Measurements from ENCODE around the gene GVQW3.

The GVQW3 gene

GRCh38 chr11:76361374-76361773 is 19.7 kb upstream of the GVQW3 start:
- Histone ChIP-seq H3K36me3 (ENCODE audit: control insufficient read depth, insufficient read depth, low read length) (no peaks in the 10 kb centered on the region), H3K27ac (ENCODE audit: insufficient read depth, low read depth, low read length, poor library complexity, severe bottlenecking) (no peak overlapping the region), H3K27me3 (ENCODE audit: control insufficient read depth, insufficient read depth, low read length, poor library complexity, severe bottlenecking) (no peaks in the 10 kb centered on the region), H3K4me1 (ENCODE audit: control insufficient read depth, insufficient read depth, low read length) (no peaks in the 10 kb centered on the region), H3K9me3 (ENCODE audit: control insufficient read depth, low read length) (no peaks in the 10 kb centered on the region), H3K4me3 (ENCODE audit: insufficient read depth, low read depth, low read length) (no peak overlapping the region)

- WGBS, 2 experiments = 97 to 100% methylated on average over 2 of the region's 2 CpGs
- no peaks in the 10 kb centered on the region for H3K27me3 ChIP-seq (ENCODE audit: control insufficient read depth, insufficient read depth, low read length, poor library complexity, severe bottlenecking)
- H3K36me3 ChIP-seq (ENCODE audit: control insufficient read depth, insufficient read depth, low read length) = no peaks in the 10 kb centered on the region
- no peak overlapping the region for H3K27ac ChIP-seq (ENCODE audit: insufficient read depth, low read depth, low read length, poor library complexity, severe bottlenecking)
- H3K4me3 ChIP-seq (ENCODE audit: insufficient read depth, low read depth, low read length) = no peak overlapping the region
- no peaks in the 10 kb centered on the region for H3K4me1 ChIP-seq (ENCODE audit: control insufficient read depth, insufficient read depth, low read length)
- no peaks in the 10 kb centered on the region for H3K9me3 ChIP-seq (ENCODE audit: control insufficient read depth, low read length)
Observed at GRCh38 chr11:76361776-76362175, 19.3 kb upstream of the GVQW3 start.

GRCh38 chr11:76362716-76363115 is 18.4 kb upstream of the GVQW3 start:
- H3K9me3 ChIP-seq (ENCODE audit: control insufficient read depth, low read length) = no peaks in the 10 kb centered on the region
- H3K4me3 ChIP-seq (ENCODE audit: insufficient read depth, low read depth, low read length) = no peak overlapping the region
- 93 to 96% methylated on average over 6 to 7 of the region's 7 CpGs for WGBS, 2 experiments
- no peak overlapping the region for H3K27ac ChIP-seq (ENCODE audit: insufficient read depth, low read depth, low read length, poor library complexity, severe bottlenecking)
- no peaks in the 10 kb centered on the region for H3K4me1 ChIP-seq (ENCODE audit: control insufficient read depth, insufficient read depth, low read length)
- H3K27me3 ChIP-seq (ENCODE audit: control insufficient read depth, insufficient read depth, low read length, poor library complexity, severe bottlenecking) = no peaks in the 10 kb centered on the region
- no peaks in the 10 kb centered on the region for H3K36me3 ChIP-seq (ENCODE audit: control insufficient read depth, insufficient read depth, low read length)

GRCh38 chr11:76365038-76365679 is 16.0 kb upstream of the GVQW3 start:
- Histone ChIP-seq H3K9me3 (ENCODE audit: control insufficient read depth, low read length) (no peaks in the 10 kb centered on the region), H3K27me3 (ENCODE audit: control insufficient read depth, insufficient read depth, low read length, poor library complexity, severe bottlenecking) (no peaks in the 10 kb centered on the region), H3K36me3 (ENCODE audit: control insufficient read depth, insufficient read depth, low read length) (no peaks in the 10 kb centered on the region), H3K4me3 (ENCODE audit: insufficient read depth, low read depth, low read length) (no peak overlapping the region), H3K4me1 (ENCODE audit: control insufficient read depth, insufficient read depth, low read length) (no peaks in the 10 kb centered on the region), H3K27ac (ENCODE audit: insufficient read depth, low read depth, low read length, poor library complexity, severe bottlenecking) (no peak overlapping the region)
- 89 to 92% methylated on average over 16 of the region's 16 CpGs for WGBS, 2 experiments

- WGBS, 2 experiments = 92% methylated on average over 1 of the region's 1 CpG; no CpG with 5 or more reads in 1 of the 2 experiments
- Histone ChIP-seq H3K36me3 (ENCODE audit: control insufficient read depth, insufficient read depth, low read length) (no peaks in the 10 kb centered on the region), H3K27me3 (ENCODE audit: control insufficient read depth, insufficient read depth, low read length, poor library complexity, severe bottlenecking) (no peaks in the 10 kb centered on the region), H3K27ac (ENCODE audit: insufficient read depth, low read depth, low read length, poor library complexity, severe bottlenecking) (no peak overlapping the region), H3K4me1 (ENCODE audit: control insufficient read depth, insufficient read depth, low read length) (no peaks in the 10 kb centered on the region), H3K9me3 (ENCODE audit: control insufficient read depth, low read length) (no peaks in the 10 kb centered on the region), H3K4me3 (ENCODE audit: insufficient read depth, low read depth, low read length) (no peak overlapping the region)
Observed at GRCh38 chr11:76368490-76368889, 12.6 kb upstream of the GVQW3 start.

- H3K4me1 ChIP-seq (ENCODE audit: control insufficient read depth, insufficient read depth, low read length) = no peaks in the 10 kb centered on the region
- no peaks in the 10 kb centered on the region for H3K27me3 ChIP-seq (ENCODE audit: control insufficient read depth, insufficient read depth, low read length, poor library complexity, severe bottlenecking)
- no peak overlapping the region for H3K4me3 ChIP-seq (ENCODE audit: insufficient read depth, low read depth, low read length)
- no peaks in the 10 kb centered on the region for H3K9me3 ChIP-seq (ENCODE audit: control insufficient read depth, low read length)
- no peaks in the 10 kb centered on the region for H3K36me3 ChIP-seq (ENCODE audit: control insufficient read depth, insufficient read depth, low read length)
- WGBS, 2 experiments = 93% methylated on average over 6 of the region's 6 CpGs
- no peak overlapping the region for H3K27ac ChIP-seq (ENCODE audit: insufficient read depth, low read depth, low read length, poor library complexity, severe bottlenecking)
Observed at GRCh38 chr11:76369406-76369805, 11.7 kb upstream of the GVQW3 start.

- H3K27me3 ChIP-seq (ENCODE audit: control insufficient read depth, insufficient read depth, low read length, poor library complexity, severe bottlenecking) = no peaks in the 10 kb centered on the region
- no peak overlapping the region for H3K4me3 ChIP-seq (ENCODE audit: insufficient read depth, low read depth, low read length)
Observed at GRCh38 chr11:76371170-76371569, 10.0 kb upstream of the GVQW3 start.

GRCh38 chr11:76376746-76377558 is 4.2 kb upstream of the GVQW3 start:
- WGBS, 2 experiments = 84 to 85% methylated on average over 7 of the region's 7 CpGs
- Histone ChIP-seq H3K27me3 (ENCODE audit: control insufficient read depth, insufficient read depth, low read length, poor library complexity, severe bottlenecking) (no peaks in the 10 kb centered on the region), H3K9me3 (ENCODE audit: control insufficient read depth, low read length) (no peaks in the 10 kb centered on the region), H3K36me3 (ENCODE audit: control insufficient read depth, insufficient read depth, low read length) (no peaks in the 10 kb centered on the region), H3K4me3 (ENCODE audit: insufficient read depth, low read depth, low read length) (no peak overlapping the region), H3K4me1 (ENCODE audit: control insufficient read depth, insufficient read depth, low read length) (peaks cover 10% of the 10 kb centered on the region), H3K27ac (ENCODE audit: insufficient read depth, low read depth, low read length, poor library complexity, severe bottlenecking) (no peak overlapping the region)

More at GRCh38 chr11:76371170-76371569, 10.0 kb upstream of the GVQW3 start:
- Histone ChIP-seq H3K4me1 (ENCODE audit: control insufficient read depth, insufficient read depth, low read length) (no peaks in the 10 kb centered on the region), H3K9me3 (ENCODE audit: control insufficient read depth, low read length) (no peaks in the 10 kb centered on the region), H3K27ac (ENCODE audit: insufficient read depth, low read depth, low read length, poor library complexity, severe bottlenecking) (no peak overlapping the region), H3K36me3 (ENCODE audit: control insufficient read depth, insufficient read depth, low read length) (no peaks in the 10 kb centered on the region)
- WGBS, 2 experiments = 94 to 96% methylated on average over 2 to 3 of the region's 3 CpGs

- H3K4me3 ChIP-seq (ENCODE audit: insufficient read depth, low read depth, low read length) = peak overlapping the region; percentile 81
Observed at GRCh38 chr11:76379807-76380158, 1.3 kb upstream of the GVQW3 start.

GRCh38 chr11:76380159-76380976 is 755 bp upstream of the GVQW3 start:
- Histone ChIP-seq H3K4me3 (ENCODE audit: insufficient read depth, low read depth, low read length) (peak overlapping the region; percentile 81), H3K27me3 (ENCODE audit: control insufficient read depth, insufficient read depth, low read length, poor library complexity, severe bottlenecking) (no peaks in the 10 kb centered on the region), H3K27ac (ENCODE audit: insufficient read depth, low read depth, low read length, poor library complexity, severe bottlenecking) (no peak overlapping the region), H3K36me3 (ENCODE audit: control insufficient read depth, insufficient read depth, low read length) (no peaks in the 10 kb centered on the region), H3K4me1 (ENCODE audit: control insufficient read depth, insufficient read depth, low read length) (peaks cover 19% of the 10 kb centered on the region), H3K9me3 (ENCODE audit: control insufficient read depth, low read length) (no peaks in the 10 kb centered on the region)
- 1% methylated on average over 82 to 85 of the region's 85 CpGs for WGBS, 2 experiments

More at GRCh38 chr11:76379807-76380158, 1.3 kb upstream of the GVQW3 start:
- peaks cover 18% of the 10 kb centered on the region for H3K4me1 ChIP-seq (ENCODE audit: control insufficient read depth, insufficient read depth, low read length)
- 64 to 73% methylated on average over 5 to 6 of the region's 6 CpGs for WGBS, 2 experiments
- H3K27ac ChIP-seq (ENCODE audit: insufficient read depth, low read depth, low read length, poor library complexity, severe bottlenecking) = no peak overlapping the region
- no peaks in the 10 kb centered on the region for H3K9me3 ChIP-seq (ENCODE audit: control insufficient read depth, low read length)
- no peaks in the 10 kb centered on the region for H3K27me3 ChIP-seq (ENCODE audit: control insufficient read depth, insufficient read depth, low read length, poor library complexity, severe bottlenecking)
- H3K36me3 ChIP-seq (ENCODE audit: control insufficient read depth, insufficient read depth, low read length) = no peaks in the 10 kb centered on the region
